GM18909 (cell line): Measurements from ENCODE around the gene VAT1.
"Not testable (repeated sequence)": the region's sequence is repeated elsewhere in the genome, so short reads cannot be mapped to it uniquely, and the experiment has no call there.

Experiments
- ATAC-seq: cut with Tn5 transposase; IDR thresholded peaks from one replicate; pipeline ENCODE4 v1.9.1; 2021; ENCODE audit warnings: mild to moderate bottlenecking; ENCODE audit not compliant: unreplicated experiment, poor library complexity

Gene VAT1

DNA sequence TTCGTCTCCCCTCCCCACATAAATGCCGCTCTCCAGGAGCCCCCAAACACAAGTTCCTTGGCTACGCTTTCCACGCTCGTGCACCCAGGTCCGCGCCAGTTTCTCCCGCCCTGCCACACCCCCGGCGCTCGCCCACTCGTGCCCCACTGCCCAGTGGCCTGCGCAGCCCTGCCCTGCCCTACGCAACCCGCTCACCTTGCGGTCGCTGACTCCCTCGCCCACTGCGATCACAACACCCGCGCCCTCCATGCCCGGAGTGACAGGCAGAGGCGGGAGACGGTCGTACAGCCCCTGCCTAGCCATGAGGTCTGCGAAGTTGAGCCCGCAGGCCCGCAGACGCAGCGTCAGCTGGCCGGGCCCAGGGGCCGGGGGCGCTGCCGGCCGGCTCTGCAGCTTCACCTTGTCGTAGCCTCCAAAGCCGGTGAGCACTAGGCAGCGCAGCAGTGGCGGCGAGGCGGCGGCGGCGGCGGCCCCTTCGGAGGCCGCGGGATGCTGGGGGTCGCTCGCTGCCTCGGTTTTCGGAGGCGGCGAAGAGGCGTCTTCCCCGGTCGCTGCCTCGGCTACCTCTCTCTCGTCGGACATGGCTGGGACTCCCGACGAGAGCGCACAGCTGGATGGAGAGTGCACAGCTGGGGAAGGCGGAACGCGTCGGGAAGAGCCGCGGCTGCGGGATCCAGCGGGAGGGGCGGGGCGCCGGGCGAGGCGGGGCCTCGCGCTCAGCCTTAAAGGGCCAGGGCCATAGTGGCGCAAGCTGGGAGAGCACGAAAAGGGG, at the start of gene VAT1:
Gene VAT1 (minus strand): TSS at position 645 of the 772 bp plus-strand sequence. CDS start 63 bp downstream, at position 582.
- ATAC-seq = no peak

DNA sequence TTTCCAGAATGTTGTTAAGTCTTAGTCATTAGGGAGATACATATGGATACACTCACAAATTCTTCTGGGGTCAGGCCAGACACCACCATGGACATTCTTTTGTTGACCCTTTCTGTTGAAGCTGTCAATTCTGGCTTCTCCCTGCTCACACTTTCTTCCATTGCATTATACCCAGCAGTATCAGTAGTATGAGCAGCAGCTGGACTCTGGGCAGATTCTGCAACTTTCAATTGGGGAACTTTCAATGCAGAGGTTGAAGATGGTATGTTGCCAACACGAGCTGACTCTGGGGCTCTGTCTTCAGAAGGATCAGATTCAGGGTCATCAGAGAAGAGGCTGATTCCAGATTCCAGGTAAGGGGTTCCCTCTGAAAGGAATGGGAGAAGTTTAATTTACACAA, 48.7 kb upstream of the VAT1 start:
- no peak for ATAC-seq

DNA sequence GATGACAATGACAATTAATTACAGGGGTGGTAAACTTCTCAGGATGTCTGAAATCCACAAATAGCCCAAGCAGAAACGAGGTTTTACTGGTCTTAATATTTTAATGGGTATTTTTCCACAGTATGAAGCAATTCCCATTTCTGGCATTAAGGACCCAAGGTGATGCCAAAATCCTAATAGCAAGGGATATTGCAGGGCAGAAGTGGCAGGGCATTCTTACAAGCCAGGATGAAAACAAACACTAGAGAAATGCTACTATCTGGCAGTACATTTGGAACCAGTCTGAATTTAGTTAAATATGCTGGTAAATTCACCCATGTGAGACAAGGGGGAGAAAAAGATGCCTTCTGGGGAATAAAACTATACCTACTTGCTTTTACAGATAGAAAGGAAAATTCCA, 48.1 kb upstream of the VAT1 start:
- ATAC-seq = no peak

DNA sequence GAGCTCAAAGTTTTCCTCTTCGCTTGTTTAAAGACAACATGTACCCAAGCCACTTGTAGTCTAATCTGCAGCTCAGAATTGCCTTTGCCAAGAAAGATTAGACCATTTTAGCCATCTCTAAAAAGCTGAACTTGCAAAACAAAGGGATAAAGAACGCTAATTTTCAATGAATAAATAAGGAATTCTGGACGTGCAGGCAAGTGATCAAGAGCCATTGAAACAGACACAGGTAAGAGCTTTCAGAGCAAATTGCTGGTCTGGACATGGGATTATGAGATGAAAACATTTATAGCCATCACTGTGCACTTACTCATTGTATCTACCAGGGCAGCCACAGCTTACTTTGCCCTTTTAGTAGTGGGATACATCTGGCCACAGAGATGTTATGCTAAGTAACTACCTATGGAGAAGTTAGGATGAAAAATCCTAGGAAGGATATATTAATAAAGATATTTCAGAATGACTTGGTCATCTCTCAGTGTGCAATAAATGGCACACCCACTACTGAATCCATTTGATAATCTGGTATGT, 47.2 kb upstream of the VAT1 start:
- no peak for ATAC-seq

DNA sequence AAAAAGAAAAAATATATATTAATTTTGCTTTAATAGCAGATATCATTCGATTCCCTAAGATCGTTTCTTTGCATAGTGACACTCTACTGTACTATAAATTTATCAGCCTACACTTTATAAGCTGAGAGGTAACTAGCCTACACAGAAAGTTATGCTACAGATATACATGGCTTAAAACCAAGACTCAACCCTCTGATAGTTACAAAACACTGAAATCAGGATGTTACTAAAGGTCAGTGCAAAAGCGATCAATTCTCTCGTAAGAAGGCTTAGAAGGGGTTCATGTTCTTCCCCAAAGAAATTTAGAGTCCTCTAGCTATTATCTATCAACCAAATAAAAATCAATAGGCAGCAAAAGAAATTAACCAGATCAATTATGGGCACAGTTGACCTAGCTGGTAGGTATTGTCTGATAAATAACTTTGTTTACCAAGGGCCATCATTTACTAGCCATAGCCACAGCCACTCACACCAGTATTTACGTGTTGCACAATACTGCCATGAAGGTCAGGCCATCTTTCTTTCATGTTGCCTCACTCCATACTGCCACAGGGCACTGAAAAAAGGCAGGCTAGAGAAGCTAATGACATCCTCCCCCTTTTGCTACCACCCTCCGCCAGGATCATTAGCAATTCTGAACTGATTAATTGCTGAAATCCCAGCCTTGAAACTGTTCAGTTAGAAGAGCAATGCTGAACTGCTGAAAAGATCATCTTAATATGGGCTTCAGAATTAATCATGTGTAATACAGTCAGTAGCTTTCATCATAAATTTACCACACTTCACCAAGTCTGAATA, 46.6 kb upstream of the VAT1 start:
- no peak for ATAC-seq

DNA sequence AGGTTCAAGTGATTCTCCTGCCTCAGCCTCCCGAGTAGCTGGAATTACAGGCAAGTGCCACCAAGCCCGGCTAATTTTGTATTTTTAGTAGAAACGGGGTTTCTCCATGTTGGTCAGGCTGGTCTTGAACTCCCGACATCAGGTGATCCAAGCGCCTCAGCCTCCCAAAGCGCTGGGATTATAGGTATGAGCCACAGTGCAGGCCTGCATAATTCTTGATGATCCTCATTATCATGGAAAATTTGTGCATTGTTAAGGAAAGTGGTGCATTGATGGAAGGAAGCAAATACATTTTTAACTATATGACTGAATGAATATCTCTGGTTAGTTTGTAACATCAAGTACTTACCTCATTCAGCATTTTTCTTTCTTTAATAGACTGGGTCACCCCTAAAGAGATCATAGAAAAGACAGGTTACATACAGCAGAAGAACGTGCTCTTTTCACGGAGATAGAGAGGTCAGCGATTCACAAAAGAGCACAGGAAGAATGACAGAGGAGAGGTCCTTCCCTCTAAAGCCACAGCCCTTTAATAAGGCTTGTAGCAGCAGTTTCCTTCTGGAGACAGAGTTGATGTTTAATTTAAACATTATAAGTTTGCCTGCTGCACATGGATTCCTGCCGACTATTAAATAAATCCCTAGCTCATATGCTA, 40.9 kb upstream of the VAT1 start:
- no peak for ATAC-seq

DNA sequence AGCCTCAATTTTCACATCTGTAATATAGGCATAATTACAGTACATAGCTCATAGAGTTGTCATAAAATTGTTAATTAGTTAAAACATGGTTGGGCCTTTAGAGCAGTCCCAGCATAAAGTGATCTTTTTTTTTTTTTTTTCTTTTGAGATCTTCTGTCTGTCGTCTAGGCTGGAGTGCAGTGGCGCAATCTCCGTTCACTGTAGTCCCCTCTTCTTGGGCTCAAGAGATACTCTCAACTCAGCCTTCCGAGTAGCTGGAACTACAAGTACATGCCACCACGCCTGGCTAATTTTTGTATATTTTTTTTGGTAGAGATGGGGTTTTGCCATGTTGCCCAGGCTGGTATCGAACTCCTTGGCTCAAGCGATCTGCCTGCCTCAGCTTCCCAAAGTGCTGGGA, 33.9 kb upstream of the VAT1 start:
- ATAC-seq = no peak

DNA sequence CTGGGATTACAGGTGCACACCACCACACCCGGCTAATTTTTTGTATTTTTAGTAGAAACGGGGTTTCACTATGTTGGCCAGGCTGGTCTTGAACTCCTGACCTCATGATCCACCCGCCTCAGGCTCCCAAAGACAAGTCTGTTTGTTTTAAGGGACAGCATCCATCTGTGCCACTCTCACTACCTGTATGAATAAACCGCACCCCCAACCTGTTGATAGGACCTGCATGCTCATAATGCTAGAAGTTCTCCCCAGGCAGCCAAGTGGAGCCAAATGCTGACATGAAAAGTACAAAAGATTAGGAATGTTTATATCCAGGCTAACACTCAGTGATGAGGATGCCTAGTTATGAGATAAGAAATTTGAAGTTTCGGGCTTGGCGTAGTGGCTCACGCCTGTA, 30.8 kb upstream of the VAT1 start:
- not testable (repeated sequence) for ATAC-seq

DNA sequence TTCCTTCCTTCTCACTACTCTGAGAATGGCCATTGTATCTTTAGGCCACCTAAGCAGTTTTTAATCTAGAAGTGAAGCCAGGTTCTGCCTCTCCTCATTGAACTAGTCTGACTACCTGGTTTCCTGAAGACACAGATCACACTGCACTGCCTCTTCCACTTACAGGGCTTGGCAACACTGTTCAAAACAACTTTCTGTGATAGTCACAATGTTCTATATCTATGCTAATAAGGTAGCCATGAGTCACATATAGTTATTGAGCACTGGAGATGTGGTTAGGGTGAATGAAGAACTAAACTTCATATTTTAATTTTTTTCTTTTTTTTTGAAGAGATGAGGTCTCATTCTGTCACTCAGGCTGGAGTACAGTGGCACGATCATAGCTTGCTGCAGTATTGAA, 29.8 kb upstream of the VAT1 start:
- no peak for ATAC-seq

DNA sequence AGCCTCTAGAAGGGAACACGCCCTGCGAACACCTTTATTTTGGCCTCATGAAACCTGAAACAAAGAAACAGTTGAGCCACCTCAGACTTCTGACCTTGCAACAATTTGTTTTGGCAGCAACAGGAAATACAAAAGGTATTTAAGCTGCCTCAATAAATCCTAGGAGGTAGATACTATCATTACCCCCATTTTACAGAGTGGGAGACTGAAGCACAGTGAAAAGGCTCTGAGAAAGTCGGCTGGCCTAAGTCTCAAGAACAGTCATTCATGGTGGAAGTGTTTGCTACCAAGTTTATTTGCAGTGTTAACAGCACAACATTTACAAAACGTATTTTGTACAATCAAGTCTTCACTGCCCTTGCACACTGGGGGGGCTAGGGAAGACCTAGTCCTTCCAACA, 21.8 kb upstream of the VAT1 start:
- no peak for ATAC-seq

DNA sequence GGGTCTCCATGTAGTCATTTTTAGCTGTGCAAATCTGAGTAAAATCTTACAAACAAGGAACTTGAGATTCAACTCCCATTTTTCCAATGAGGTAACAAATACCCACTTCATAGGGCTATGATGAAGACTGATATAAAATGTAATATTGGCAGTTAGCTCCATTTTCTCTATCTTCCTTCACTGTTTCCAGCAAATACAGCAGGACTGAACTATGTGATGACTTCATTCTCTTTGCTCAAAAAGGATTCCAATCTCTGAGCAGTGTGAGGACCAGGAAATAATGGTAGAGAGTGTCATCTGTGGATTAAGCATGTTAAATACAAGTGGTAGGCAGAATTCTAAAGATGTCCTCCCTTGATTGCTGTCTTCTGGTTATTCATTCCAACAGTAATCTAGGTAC, 21.1 kb upstream of the VAT1 start:
- no peak for ATAC-seq

DNA sequence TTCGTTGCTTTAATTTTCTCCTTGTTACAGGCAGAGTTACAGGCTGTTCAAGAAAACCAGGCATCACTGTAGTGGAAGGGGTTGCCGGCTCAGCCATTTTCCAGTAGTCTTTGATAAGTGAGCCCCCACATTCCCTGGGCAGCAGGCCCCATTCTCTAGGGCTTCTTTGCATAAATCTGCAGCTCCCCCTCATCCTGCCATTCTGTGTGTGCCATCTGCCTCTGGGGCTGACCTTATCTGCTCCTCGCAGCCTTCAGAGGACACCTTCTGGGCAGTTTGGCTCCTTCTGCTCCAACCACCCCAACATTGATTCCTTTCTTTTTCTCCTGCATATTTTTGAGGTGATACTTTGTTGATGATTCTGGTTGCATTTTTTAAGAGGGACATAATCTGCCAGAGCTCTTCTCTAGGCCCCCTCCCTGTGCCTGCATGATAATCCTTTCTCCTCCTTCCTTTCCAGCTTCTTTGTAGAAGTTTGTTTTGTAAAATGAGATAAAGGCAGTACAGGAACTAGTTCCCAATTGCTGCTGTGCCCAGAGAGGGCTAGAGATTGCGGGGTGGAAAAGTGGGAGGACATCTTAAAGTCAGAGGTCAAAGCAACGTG, 19.9 kb upstream of the VAT1 start:
- ATAC-seq = no peak

DNA sequence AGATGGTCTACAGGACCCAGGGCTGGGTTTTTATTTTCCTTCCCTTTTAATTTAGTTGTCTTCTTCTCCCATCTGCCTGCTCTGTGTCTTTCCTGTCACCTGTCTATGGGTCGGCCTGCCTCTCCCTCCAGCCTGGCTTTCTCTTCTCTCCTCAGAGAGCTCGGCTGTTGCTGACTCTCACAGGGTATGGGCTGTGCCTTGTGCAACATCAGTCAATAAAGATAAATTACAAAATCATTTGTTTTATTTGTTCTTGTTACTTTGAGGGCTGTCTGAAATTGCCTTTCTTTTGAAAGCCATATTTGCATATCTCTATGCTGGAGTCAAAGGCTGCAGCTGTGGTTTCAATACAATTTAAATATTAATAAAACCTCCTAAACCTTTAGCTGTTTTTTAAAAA, 18.5 kb upstream of the VAT1 start:
- no peak for ATAC-seq

DNA sequence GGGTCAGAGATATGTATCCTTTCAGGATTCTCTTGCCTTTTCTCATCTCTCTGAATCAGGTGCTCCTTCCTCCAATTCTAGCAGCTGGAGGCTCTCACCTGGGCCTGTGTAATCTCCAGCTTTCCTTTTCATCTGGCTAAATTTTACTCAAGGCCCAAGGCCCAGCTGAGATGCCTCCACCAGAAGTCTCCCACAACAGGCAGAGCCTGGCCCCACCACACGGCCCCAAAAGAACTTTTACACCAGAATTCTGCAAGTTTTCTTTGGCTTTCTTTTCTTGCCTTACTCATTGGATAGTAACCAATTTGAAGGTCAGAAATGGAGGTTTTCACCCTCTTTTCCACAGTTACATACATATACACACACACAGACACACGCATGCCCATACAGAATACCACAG, 17.5 kb upstream of the VAT1 start:
- ATAC-seq = no peak

DNA sequence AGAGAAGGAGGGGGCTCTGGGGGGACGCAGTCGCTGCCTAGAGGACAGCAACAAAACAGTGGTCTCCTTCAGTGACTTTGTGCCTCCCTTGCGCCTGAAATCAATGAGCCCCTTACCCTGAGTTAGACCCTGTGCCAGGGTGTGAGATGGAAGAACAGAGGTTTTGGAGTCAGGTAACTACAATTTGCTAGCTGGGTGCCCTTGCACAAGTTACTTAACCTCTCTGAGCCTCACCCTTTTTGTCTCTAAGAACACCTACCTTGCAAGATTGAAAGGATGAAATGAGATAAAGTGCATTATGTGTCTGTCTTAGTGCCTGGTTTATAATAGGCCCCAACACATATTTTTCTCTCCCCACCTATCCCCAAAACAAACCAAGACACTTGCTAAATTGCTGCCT, 12.7 kb upstream of the VAT1 start:
- no peak for ATAC-seq

DNA sequence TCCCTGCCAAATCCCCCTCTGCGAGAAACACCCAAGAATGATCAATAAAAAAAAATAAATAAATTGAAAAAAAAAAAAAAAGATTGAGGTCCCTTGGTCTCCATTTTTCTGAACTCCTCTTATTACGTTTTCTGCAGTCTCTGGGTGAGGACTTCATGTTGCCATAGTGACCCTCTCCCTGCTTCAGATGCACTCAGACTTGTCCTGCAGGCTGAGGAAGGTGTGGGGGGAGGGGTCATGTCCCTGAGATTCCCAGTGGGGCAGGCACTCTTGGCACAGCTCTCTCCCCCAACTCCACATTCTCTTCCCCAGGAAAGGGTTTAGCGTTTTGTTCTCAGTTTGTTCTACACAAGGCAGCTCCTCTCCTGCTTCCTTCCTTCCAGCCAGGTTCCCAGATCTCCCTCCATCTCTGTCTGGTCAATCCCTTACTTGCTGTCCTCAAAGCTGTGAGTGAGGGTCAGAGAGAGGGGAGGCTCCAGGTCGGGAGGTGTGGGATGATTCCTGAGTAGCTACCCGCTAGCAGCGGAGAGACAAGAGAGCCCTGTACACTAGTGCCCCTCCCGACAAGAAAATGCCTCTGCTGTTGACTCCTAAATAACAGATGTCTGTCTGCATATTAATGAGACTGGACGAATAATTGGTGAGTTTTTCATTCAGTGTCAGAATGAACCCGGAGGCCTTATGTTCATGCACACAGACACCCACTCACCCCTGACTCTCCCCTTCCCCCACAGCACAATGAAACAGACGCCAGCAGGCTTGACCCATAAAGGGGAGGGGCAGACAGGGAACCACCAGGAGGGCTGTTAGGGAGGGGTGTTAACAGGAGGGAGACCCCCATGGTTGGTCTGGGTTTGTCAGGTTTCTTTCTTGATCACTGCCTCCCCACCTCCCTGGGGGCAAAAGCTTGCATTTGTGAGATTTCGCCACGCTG, 12.0 kb upstream of the VAT1 start:
- no peak for ATAC-seq

DNA sequence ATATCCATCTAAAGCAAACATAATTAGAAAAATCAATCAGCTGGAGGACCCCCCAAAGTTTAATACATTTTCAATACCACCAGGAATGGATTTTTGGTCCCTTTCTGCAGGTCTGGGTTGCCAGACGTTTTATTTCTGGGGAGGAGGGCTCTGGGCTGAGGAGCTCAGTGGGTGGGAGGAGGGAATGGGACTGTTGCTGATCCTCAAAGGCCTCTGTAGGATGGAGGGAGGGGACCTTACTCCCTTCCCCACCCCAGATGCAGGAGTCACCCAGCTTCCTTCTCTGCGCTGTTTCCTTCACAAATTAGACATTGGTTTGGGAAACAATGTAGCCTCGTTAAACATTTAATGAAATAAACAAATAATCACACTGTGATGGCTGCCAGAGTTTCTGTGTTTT, 9.5 kb upstream of the VAT1 start:
- no peak for ATAC-seq

DNA sequence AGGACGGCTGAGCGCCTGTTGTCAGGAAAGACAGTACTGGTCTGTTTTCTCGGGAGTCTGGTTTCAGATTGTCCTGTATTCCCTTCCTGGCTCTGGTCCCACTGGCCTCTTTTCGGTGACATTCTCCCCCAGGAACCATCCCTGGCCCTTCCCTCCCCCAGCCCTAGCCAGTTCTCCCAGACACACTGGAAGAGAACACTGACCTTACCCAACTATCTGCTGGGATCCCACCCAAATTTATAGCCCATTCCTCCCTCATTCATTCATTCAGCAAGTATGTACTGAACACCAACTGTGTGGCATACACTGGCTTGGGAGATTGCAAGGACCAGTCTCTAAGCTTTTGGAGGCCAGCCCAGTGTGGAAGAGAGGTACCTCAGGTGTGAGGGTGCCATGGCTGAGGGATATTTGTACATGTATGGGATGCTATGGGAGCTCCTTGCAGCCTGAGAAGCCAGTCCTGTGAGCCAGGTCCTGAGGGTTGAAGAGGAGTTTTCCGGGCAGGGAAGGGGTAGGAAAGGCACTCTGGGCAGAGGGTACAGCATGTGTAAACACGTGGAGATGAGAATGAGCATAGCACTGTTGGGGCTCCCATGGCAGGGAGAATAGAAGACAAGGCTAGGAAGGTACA, 8.1 kb upstream of the VAT1 start:
- ATAC-seq = no peak

DNA sequence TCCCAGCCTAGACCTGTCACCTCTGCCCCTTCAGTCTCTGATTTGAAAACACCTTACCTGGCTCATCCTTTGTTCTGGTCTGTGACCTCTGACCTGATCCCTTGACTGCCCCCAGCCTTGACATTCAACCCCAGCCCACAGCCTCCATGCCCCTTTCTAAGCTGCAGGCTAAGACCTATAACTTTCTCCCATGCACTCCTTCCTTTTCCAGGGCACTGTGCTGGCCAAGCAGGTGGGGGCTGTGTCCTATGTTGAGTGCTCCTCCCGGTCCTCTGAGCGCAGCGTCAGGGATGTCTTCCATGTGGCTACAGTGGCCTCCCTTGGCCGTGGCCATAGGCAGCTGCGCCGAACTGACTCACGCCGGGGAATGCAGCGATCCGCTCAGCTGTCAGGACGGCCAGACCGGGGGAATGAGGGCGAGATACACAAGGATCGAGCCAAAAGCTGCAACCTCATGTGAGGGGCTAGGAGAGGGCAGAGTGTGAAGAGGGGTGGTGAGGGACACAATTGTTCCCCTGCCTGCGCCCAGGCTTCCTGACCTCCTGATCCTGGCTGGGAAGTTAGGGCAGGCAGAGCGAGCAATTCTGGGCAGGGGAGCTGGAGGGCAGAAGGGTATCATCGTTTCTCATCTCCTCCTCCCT, 6.2 kb upstream of the VAT1 start:
- no peak for ATAC-seq
